Caco-2 (cell line): ENCODE results near the gene ZNF367. TPM values are rescaled to one million over a fixed set of nuclear protein-coding genes. Genes with fewer than 3 reads are reported as not detected.

ENCODE experiments used
- BruUV-seq: library from RNA; stranded (reverse); fragments of 400-500 nt; replicated peaks from 2 replicates; lab custom pipeline; 2021; lab: Mats Ljungman, UMichigan
- CTCF ChIA-PET: fragments of 300-600 bp; sonication (Branson Sonifier 250); formaldehyde crosslinking; loops from one replicate; lab custom pipeline; 2022; ENCODE audit warnings: antibody characterized with exemption; lab: Charles Lee
- POLR2A ChIA-PET: fragments of 300-600 bp; sonication (Branson Sonifier 250); formaldehyde crosslinking; loops from one replicate; lab custom pipeline; 2022; ENCODE audit warnings: antibody characterized with exemption; lab: Charles Lee
- DNase-seq, 2 experiments: peaks; one replicate each; pipeline versions ENCODE4 v3.0.0 to v3.0.0-alpha.2; 2020 to 2022
- H3K27me3 ChIP-seq: replicated peaks from 2 replicates; pipeline ENCODE4 v1.6.0; 2011; ENCODE audit warnings: low read length; ENCODE audit not compliant: control insufficient read depth, insufficient read depth
- H3K36me3 ChIP-seq: 2 replicates; pipeline ENCODE4 v1.5.1; 2011; ENCODE audit warnings: low read length; ENCODE audit not compliant: control insufficient read depth, insufficient read depth
- H3K4me1 ChIP-seq: fragments of 250-450 bp; sonication (Bioruptor Pico); 2 replicates; pipeline ENCODE4 v1.5.1; 2020; ENCODE audit warnings: mild to moderate bottlenecking
- H3K4me3 ChIP-seq: 2 replicates; pipeline ENCODE4 v1.5.1; 2011; ENCODE audit warnings: low read depth, mild to moderate bottlenecking, control low read depth, low read length
- H3K9me3 ChIP-seq: fragments of 250-450 bp; sonication (Bioruptor Pico); 2 replicates; pipeline ENCODE4 v1.5.1; 2020; ENCODE audit warnings: mild to moderate bottlenecking, moderate library complexity
- H3K27ac Mint-ChIP-seq: one replicate; pipeline ENCODE4 v1.8.0; 2022; ENCODE audit warnings: mixed read lengths; ENCODE audit not compliant: unreplicated experiment
- H3K27me3 Mint-ChIP-seq: one replicate; pipeline ENCODE4 v1.8.0; 2022; ENCODE audit warnings: mixed read lengths; ENCODE audit not compliant: insufficient read depth, unreplicated experiment
- H3K36me3 Mint-ChIP-seq: one replicate; pipeline ENCODE4 v1.8.0; 2022; ENCODE audit warnings: mild to moderate bottlenecking, mixed read lengths; ENCODE audit not compliant: insufficient read depth, unreplicated experiment
- H3K4me1 Mint-ChIP-seq: one replicate; pipeline ENCODE4 v1.8.0; 2022; ENCODE audit warnings: low read depth, mixed read lengths; ENCODE audit not compliant: unreplicated experiment
- H3K4me3 Mint-ChIP-seq: one replicate; pipeline ENCODE4 v1.8.0; 2022; ENCODE audit warnings: mild to moderate bottlenecking, moderate library complexity, mixed read lengths; ENCODE audit not compliant: unreplicated experiment
- H3K9me3 Mint-ChIP-seq: one replicate; pipeline ENCODE4 v1.8.0; 2022; ENCODE audit warnings: mixed read lengths; ENCODE audit not compliant: unreplicated experiment
- intact Hi-C: fragments of 100-400 bp; cut with micrococcal nuclease; formaldehyde crosslinking; loops from one replicate; pipeline ENCODE4 v1.10.0; 2022; ENCODE audit not compliant: unreplicated experiment
- total RNA-seq: library from RNA; stranded (reverse); gene quantifications from 2 replicates; pipeline ENCODE4 v1.2.3, GENCODE V29; 2022
- TF ChIP-seq, protein P1 (sequence below), 2 experiments: fragments of 200-600 bp in 1 of 2; IDR thresholded peaks; 1 replicate in 1 of 2; 2 replicates in 1 of 2; pipeline versions ENCODE4 v1.5.1 to v1.8.0; 2011 to 2022; ENCODE audit warnings: antibody characterized with exemption in 1 of 2, control low read depth in 1 of 2, inconsistent platforms in 1 of 2, low read depth in 1 of 2, low read length in 1 of 2, mild to moderate bottlenecking in 1 of 2, moderate library complexity in 1 of 2; ENCODE audit not compliant: insufficient read depth in 1 of 2, severe bottlenecking in 1 of 2, unreplicated experiment in 1 of 2

The ZNF367 gene
- total RNA-seq, 1 experiment from 2014 or later = 10.0 TPM

DNA sequence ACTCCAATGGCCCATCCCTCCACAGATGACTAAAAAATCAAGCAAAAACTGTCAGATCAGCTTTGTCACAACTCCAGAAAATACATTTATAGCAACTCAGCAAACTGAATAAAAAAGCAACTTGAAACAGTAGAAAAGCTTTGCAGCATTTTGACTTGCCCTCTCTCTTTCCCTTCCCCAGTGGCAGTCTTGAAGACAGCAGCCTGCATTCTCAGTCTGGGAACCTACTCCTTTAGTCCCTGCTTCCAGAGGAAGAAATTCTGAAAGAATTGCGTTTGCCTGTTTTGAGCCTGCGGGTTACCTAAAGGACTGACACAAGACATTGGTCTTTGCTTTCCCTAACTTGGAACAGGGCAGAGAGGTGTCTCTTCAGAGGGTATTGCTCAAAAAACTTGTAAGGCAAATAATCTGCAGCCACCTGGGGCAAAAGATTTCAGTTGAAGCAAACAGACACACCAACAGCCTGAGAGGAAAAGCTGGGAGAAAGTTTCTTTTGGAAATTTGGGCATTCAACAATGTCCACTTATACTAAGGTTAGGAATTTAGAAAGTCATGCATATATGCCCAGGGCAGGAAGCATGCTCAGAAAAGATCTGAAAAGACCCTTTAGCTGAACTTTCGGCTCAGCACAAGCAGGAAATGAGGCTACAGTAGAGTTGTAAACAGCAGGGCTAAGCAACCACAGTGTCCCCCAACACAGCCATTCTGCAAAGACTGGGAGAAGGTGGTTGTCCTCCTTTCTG, 19.4 kb downstream of the ZNF367 start:
- Histone ChIP-seq H3K4me1 (no peaks in the 10 kb centered on the region), H3K36me3 (no peaks in the 10 kb centered on the region), H3K9me3 (peaks cover 4% of the 10 kb centered on the region; the same call in 1 of the 2 replicates), H3K27me3 (no peaks in the 10 kb centered on the region), H3K4me3 (no peak overlapping the region)
- Mint-ChIP-seq H3K27me3 (no peaks in the 10 kb centered on the region), H3K4me1 (no peaks in the 10 kb centered on the region), H3K36me3 (peaks cover 44% of the 10 kb centered on the region), H3K27ac (no peak overlapping the region), H3K9me3 (peaks cover 11% of the 10 kb centered on the region), H3K4me3 (no peak overlapping the region)
- ChIA-PET POLR2A (interaction anchor here (0.6 kb wide), 1 partner anchor 20 kb away, joined by 3 read pairs; no protein-coding TSS in a partner anchor), CTCF (no interaction called here)
- intact Hi-C loops = no loop called here
- no peak for DNase-seq
- TF ChIP-seq, protein P1, sequence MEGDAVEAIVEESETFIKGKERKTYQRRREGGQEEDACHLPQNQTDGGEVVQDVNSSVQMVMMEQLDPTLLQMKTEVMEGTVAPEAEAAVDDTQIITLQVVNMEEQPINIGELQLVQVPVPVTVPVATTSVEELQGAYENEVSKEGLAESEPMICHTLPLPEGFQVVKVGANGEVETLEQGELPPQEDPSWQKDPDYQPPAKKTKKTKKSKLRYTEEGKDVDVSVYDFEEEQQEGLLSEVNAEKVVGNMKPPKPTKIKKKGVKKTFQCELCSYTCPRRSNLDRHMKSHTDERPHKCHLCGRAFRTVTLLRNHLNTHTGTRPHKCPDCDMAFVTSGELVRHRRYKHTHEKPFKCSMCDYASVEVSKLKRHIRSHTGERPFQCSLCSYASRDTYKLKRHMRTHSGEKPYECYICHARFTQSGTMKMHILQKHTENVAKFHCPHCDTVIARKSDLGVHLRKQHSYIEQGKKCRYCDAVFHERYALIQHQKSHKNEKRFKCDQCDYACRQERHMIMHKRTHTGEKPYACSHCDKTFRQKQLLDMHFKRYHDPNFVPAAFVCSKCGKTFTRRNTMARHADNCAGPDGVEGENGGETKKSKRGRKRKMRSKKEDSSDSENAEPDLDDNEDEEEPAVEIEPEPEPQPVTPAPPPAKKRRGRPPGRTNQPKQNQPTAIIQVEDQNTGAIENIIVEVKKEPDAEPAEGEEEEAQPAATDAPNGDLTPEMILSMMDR (IDR thresholded peaks at IDR 0.05; ENCODE audit: insufficient read depth in 1 of 2, low read depth in 1 of 2, low read length in 1 of 2, severe bottlenecking in 1 of 2, unreplicated experiment in 1 of 2) = no peak
- BruUV-seq = no TSS peak

DNA sequence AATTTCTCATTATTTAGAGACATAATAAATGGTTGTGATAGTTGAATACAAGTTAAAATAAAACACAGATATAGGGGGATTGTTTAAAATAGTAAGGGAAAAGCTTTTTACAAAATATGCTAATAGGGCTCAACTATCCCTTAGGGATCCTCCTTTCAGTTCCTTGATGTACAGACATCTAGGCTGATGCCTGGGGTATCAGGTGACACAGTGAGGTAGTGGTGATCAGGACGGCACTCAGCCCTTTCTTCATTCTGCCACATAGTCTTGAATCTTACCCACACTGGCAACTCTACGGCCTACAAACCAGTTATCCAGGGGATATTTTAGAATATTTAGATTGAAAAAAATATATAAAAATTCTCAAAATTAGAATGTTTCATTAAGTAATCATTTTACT, 22.2 kb downstream of the ZNF367 start:
- TF ChIP-seq, protein P1 (IDR thresholded peaks at IDR 0.05; ENCODE audit: insufficient read depth in 1 of 2, low read depth in 1 of 2, low read length in 1 of 2, severe bottlenecking in 1 of 2, unreplicated experiment in 1 of 2) = no peak
- intact Hi-C loops = no loop called here
- ChIA-PET POLR2A (no interaction called here), CTCF (no interaction called here)
- Histone ChIP-seq H3K36me3 (no peaks in the 10 kb centered on the region; the same call in 1 of the 2 replicates), H3K4me1 (peaks cover 17% of the 10 kb centered on the region), H3K4me3 (no peak overlapping the region), H3K27me3 (no peaks in the 10 kb centered on the region), H3K9me3 (peaks cover 4% of the 10 kb centered on the region; the same call in 1 of the 2 replicates)
- peaks cover 55% of the 10 kb centered on the region for H3K36me3 Mint-ChIP-seq
- TSS peak; percentile 5 for BruUV-seq
- H3K27ac Mint-ChIP-seq = no peak overlapping the region
- no peak overlapping the region for H3K4me3 Mint-ChIP-seq
- no peaks in the 10 kb centered on the region for H3K27me3 Mint-ChIP-seq
- peaks cover 13% of the 10 kb centered on the region for H3K4me1 Mint-ChIP-seq
- no peak for DNase-seq
- peaks cover 10% of the 10 kb centered on the region for H3K9me3 Mint-ChIP-seq

DNA sequence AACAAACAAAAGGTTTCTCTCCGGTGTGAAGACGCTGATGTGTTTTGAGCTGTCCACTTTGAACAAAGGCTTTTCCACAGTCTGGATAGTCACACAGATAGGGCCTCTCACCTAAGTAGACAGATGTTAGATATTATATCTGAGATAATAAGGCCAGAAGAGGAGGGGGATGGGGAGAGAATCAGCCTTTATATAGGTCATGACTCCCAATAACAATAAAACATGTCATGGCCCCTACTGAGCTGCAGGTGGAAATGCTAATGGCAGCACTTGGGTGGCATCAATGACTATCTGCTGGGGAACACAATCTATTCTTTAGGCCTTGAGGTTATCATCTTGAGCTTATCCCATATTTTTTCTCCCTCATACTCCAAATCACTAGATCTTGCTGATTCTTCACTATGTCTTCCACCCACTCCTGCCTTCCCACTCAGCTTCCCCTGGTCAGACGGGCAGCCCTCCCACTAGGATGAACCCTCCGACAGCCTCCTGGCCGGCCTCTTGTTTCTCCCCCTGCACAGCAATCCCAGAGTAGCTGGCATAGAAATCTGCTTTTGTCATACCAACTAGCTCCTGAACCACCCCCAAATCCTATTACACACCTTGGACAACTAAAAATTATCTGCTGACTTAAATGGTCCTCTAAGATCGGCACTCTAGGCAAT, 23.2 kb downstream of the ZNF367 start:
- H3K27me3 ChIP-seq = no peaks in the 10 kb centered on the region
- Mint-ChIP-seq H3K36me3 (peaks cover 55% of the 10 kb centered on the region), H3K4me1 (peaks cover 23% of the 10 kb centered on the region), H3K27ac (no peak overlapping the region), H3K9me3 (peaks cover under 1% of the 10 kb centered on the region), H3K4me3 (no peak overlapping the region), H3K27me3 (no peaks in the 10 kb centered on the region)
- ChIA-PET POLR2A (no interaction called here), CTCF (no interaction called here)
- no peak for DNase-seq
- H3K9me3 ChIP-seq = no peaks in the 10 kb centered on the region
- intact Hi-C loops = no loop called here
- H3K36me3 ChIP-seq = peaks cover 3% of the 10 kb centered on the region
- peaks cover 24% of the 10 kb centered on the region for H3K4me1 ChIP-seq
- BruUV-seq = no TSS peak
- no peak overlapping the region for H3K4me3 ChIP-seq
- TF ChIP-seq, protein P1 (IDR thresholded peaks at IDR 0.05; ENCODE audit: insufficient read depth in 1 of 2, low read depth in 1 of 2, low read length in 1 of 2, severe bottlenecking in 1 of 2, unreplicated experiment in 1 of 2) = no peak
